Thyroid gland (tissue), 4 donors: ENCODE results near the gene CDK5RAP3.

Experiments used
- CTCF ChIP-seq, 6 experiments: fragments of 200-600 bp in 3 of 6; fragments of 450-650 bp in 3 of 6; sonication (generic) in 3 of 6; IDR thresholded peaks; one replicate each; pipeline ENCODE4 v1.5.1; 2016 to 2019; ENCODE audit warnings: antibody characterized with exemption in 6 of 6, mild to moderate bottlenecking in 2 of 6, inconsistent platforms in 1 of 6, moderate library complexity in 1 of 6
- POLR2A ChIP-seq, 2 donors: fragments of 450-650 bp; IDR thresholded peaks; one replicate each; pipeline ENCODE4 v1.6.1; 2017; ENCODE audit warnings: antibody characterized with exemption in 2 of 2, mild to moderate bottlenecking in 2 of 2, moderate library complexity in 1 of 2

- TF ChIP-seq CTCF (IDR thresholded peaks at IDR 0.05) (no peak), POLR2A (IDR thresholded peaks at IDR 0.05) (no peak)
Measured at GRCh38 chr17:48004983-48005382, 34.1 kb downstream of the CDK5RAP3 start.
